Effector memory CD8-positive, alpha-beta T cell (primary cell): ENCODE data around the gene SLC5A9.

ENCODE experiments used
- ATAC-seq: fragments of 150-1000 bp; cut with Tn5 transposase; replicated peaks from 2 replicates; pipeline ENCODE4 v1.10.0; 2021; ENCODE audit warnings: mild to moderate bottlenecking, moderate library complexity
- DNase-seq, 3 experiments: peaks; one replicate each; pipeline ENCODE4 v3.0.0; 2021
- H3K27ac Mint-ChIP-seq, 2 donors: one replicate each; pipeline ENCODE4 v1.8.0; 2022; ENCODE audit warnings: mild to moderate bottlenecking in 2 of 2, mixed read lengths in 2 of 2, moderate library complexity in 2 of 2
- H3K27me3 Mint-ChIP-seq, 2 donors: one replicate each; pipeline ENCODE4 v1.8.0; 2022; ENCODE audit warnings: mixed read lengths in 2 of 2
- H3K36me3 Mint-ChIP-seq: one replicate; pipeline ENCODE4 v1.8.0; 2022; ENCODE audit warnings: mild to moderate bottlenecking, moderate library complexity, mixed read lengths; ENCODE audit not compliant: insufficient read depth
- H3K4me1 Mint-ChIP-seq, 2 donors: one replicate each; pipeline ENCODE4 v1.8.0; 2022; ENCODE audit warnings: low read depth in 2 of 2, mixed read lengths in 2 of 2
- H3K4me3 Mint-ChIP-seq, 2 donors: one replicate each; pipeline ENCODE4 v1.8.0; 2022; ENCODE audit warnings: mild to moderate bottlenecking in 2 of 2, mixed read lengths in 2 of 2, moderate library complexity in 2 of 2
- H3K9me3 Mint-ChIP-seq, 2 donors: one replicate each; pipeline ENCODE4 v1.8.0; 2022; ENCODE audit warnings: mixed read lengths in 2 of 2

Gene SLC5A9

DNA sequence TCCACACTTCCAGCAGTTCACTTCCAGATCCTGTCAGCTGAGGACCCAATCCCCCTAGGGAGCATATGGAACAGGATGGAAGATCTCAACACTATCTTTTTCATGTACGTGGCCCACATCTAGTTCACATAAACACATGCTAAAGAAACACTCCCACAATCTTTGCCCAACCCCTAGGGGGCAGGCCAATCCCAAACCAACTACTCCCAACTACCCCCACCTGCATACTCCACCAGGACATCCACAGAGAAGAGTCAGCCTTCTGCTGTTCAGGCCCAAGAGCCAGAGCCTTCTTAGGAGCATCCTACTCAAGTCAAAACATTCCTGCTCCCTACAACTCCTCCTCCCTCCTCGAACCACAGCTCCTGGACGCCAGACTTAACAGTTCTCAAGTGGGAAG is 5.6 kb upstream of the SLC5A9 start:
- Mint-ChIP-seq H3K27me3 (peaks cover 24 to 25% of the 10 kb centered on the region in 2 donors), H3K27ac (no peak overlapping the region)
- ATAC-seq: no peak

DNA sequence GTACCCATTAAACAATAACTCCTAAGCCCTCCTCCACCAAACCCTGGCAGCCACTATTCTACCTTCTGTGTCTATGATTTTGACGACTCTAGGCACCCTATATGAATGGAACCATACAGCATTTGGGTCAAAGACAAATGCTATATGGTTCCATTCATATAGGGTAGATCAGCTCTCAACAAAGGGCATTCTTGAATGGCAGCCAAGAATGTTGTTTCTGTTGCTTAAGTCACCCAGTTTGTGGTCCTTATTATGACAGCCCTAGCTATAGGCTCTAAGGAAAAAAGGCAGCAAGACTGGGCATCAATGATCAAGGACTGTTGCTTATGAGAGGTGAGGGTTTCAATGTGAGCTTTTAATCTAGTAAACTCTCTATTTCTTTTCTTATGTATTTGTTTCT is 4.7 kb upstream of the SLC5A9 start:
- Mint-ChIP-seq H3K36me3 (no peaks in the 10 kb centered on the region), H3K27me3 (peaks cover 16% of the 10 kb centered on the region in 2 donors), H3K4me3 (no peak overlapping the region), H3K27ac (no peak overlapping the region), H3K9me3 (no peaks in the 10 kb centered on the region), H3K4me1 (no peaks in the 10 kb centered on the region)
- ATAC-seq (no peak), DNase-seq (no peak)

More for the DNA sequence above, 5.6 kb upstream of the SLC5A9 start:
- no peak for DNase-seq
- H3K4me1 Mint-ChIP-seq: no peaks in the 10 kb centered on the region
- no peaks in the 10 kb centered on the region for H3K36me3 Mint-ChIP-seq
- no peak overlapping the region for H3K4me3 Mint-ChIP-seq
- H3K9me3 Mint-ChIP-seq: no peaks in the 10 kb centered on the region

DNA sequence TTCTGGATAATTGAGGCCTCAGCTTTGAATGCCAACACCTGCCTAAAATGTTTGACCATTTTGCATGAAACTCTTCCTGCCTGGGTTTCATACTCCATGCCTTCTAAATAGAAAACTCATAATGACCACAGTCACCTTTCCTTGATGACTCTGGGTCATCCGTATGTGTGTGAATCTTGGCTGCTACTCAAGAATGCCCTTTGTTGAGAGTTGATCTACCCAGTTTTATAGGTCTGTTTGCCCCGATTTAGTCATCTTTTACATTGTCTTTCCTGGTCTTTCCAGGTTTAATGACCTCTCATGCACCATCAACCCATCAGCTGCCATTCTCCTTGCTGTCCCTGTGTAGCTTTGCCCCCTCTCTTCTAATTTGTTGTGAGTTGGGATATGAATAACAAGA is 2.7 kb upstream of the SLC5A9 start:
- Mint-ChIP-seq H3K9me3 (no peaks in the 10 kb centered on the region), H3K36me3 (no peaks in the 10 kb centered on the region), H3K4me1 (no peaks in the 10 kb centered on the region), H3K4me3 (no peak overlapping the region), H3K27ac (no peak overlapping the region), H3K27me3 (no peaks in the 10 kb centered on the region)
- ATAC-seq: no peak
- no peak for DNase-seq

DNA sequence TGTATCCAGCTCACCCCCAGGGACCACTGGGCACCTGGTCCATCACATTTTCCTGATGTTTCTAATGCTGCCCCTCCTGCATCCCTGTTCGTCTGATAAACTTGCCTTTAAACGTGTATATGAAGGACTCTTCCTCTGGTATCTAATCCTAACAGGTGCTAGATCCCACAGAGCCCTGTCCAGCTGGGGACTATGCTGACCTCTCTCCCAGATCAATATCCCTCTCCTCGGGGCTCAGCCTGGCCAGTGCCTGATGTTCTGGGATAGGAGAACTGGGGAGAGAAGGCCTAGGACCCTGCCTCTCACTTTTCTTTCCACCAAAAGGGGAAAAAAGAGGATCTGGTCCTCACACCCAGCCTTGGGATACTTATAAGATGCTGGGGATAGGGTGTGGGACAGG is 1.4 kb upstream of the SLC5A9 start:
- Mint-ChIP-seq H3K36me3 (no peaks in the 10 kb centered on the region), H3K27me3 (no peaks in the 10 kb centered on the region), H3K4me3 (no peak overlapping the region), H3K27ac (no peak overlapping the region), H3K4me1 (peaks cover 3 to 7% of the 10 kb centered on the region in 2 donors), H3K9me3 (no peaks in the 10 kb centered on the region)
- ATAC-seq: no peak
- DNase-seq: no peak

DNA sequence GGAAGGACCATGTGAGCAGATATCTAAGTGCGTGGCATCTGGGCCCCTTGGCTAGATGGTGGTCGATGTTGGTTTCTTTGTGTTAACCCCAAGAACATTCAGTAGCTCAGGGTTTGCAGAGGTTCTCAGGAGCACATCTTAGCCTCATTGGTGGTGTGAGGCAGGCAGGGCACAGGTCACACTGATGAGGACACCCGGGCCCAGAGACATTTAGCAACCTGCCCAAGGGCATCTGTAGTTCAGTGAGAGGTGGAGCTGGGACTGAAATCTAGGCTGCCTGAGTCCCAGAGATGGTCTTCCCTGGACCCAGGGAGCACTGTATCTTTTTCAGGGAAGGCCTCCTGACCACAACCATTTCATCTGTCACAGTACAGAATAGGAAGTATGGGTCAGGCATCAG is 859 bp upstream of the SLC5A9 start:
- ATAC-seq (no peak), DNase-seq (no peak)
- Mint-ChIP-seq H3K36me3 (no peaks in the 10 kb centered on the region), H3K27ac (no peak overlapping the region), H3K9me3 (no peaks in the 10 kb centered on the region), H3K27me3 (no peaks in the 10 kb centered on the region), H3K4me3 (no peak overlapping the region), H3K4me1 (peaks cover 3 to 7% of the 10 kb centered on the region in 2 donors)

DNA sequence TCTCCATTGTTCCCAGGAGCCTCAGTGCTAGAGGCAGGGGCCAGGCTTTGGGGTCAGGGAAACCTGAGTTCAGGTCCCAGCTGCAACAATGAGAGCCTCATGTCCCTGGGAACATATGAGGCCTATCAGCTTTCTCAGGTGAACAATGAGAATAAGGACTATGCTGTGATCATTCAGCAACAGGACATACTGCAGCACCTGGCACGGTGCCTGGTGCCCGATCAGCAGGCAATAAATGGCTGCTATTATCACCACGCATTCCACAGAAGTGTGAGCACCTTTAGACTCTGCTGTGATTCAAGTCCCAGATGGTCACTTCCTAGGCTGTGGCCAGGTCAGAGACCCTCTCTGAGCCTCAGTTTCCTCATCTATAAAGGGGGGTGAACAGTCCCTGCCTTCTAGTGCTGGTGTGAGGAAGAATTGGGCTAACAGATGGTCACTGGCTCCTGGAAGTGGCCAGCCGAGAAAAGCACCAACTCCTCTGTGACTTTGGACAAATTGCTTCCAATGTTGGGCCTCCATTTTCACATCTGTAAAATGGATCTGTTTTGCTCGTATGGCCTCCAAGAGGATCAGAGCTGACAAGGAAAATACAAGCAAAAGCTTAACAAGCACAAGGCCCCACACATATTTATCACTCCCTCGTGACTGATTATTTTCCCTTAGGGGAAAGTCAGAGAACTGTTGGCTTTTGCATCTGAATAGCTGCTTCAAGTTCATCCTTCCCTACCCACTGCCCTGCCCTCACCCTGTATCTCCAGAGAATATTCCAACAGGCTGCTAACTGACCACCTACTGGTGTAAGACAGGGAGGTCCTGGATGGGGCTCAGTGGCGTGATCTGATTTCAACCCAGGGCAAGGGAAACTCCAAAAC is 1.1 kb downstream of the SLC5A9 start:
- no peak for DNase-seq
- no peak for ATAC-seq
- Mint-ChIP-seq H3K9me3 (no peaks in the 10 kb centered on the region), H3K27me3 (no peaks in the 10 kb centered on the region), H3K36me3 (no peaks in the 10 kb centered on the region), H3K4me1 (peaks cover 7 to 12% of the 10 kb centered on the region in 2 donors), H3K27ac (no peak overlapping the region), H3K4me3 (no peak overlapping the region)

GRCh38 chr1:48224791-48225190 is 2.3 kb downstream of the SLC5A9 start:
- DNase-seq (no peak), ATAC-seq (no peak)
- H3K27me3 Mint-ChIP-seq: no peaks in the 10 kb centered on the region
- no peak overlapping the region for H3K4me3 Mint-ChIP-seq
- no peaks in the 10 kb centered on the region for H3K36me3 Mint-ChIP-seq
- H3K4me1 Mint-ChIP-seq: peaks cover 7 to 12% of the 10 kb centered on the region in 2 donors
- H3K9me3 Mint-ChIP-seq: no peaks in the 10 kb centered on the region
- H3K27ac Mint-ChIP-seq: no peak overlapping the region

DNA sequence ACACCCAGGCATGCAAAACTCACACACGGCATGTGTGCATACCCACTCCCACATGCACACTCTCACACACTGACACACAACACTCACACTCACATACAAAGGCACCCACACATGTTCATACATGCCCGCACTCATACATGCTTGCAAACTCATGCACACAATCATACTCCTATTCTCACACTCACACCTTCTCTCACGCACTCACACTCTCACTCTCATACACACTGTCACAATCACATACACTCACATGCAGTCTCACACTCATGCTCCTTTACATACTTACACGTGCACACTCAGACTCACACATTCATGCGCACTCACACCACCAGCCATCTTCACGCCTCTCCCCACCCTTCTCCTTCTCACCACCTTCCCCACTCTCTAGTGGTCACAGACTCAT is 3.1 kb downstream of the SLC5A9 start:
- Mint-ChIP-seq H3K27ac (peak overlapping the region in 1 of 2 donors; percentile 59), H3K27me3 (no peaks in the 10 kb centered on the region), H3K4me3 (no peak overlapping the region), H3K9me3 (no peaks in the 10 kb centered on the region), H3K36me3 (no peaks in the 10 kb centered on the region), H3K4me1 (peaks cover 7 to 12% of the 10 kb centered on the region in 2 donors)
- ATAC-seq (no peak), DNase-seq (no peak)

- Mint-ChIP-seq H3K4me1 (peaks cover 7 to 12% of the 10 kb centered on the region in 2 donors), H3K36me3 (no peaks in the 10 kb centered on the region), H3K27me3 (no peaks in the 10 kb centered on the region), H3K9me3 (no peaks in the 10 kb centered on the region), H3K27ac (no peak overlapping the region), H3K4me3 (no peak overlapping the region)
- DNase-seq (no peak), ATAC-seq (peak; percentile 56)
Observed at GRCh38 chr1:48227165-48228013, 4.9 kb downstream of the SLC5A9 start.

DNA sequence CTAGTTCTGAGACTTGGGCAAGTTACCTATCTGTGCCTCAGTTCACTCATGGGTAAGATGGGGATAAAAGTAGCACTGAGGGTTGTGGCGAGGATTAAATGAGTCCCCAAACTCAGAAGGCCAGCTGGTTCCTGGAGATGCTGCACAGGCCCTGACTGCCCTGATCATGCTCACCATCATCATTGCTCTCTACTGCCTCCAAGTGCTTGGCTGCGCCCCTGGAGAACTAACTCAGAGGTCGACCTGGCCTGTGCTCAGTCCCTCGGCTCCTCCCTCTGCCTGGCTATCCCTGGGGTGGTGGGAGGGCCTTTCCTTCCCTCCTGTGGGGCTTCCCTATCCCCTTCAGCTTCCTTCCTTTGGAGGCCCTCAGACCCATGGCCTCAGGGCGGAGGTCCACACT is 5.6 kb downstream of the SLC5A9 start:
- H3K27me3 Mint-ChIP-seq: no peaks in the 10 kb centered on the region
- ATAC-seq (no peak), DNase-seq (no peak)
- no peaks in the 10 kb centered on the region for H3K36me3 Mint-ChIP-seq
- no peaks in the 10 kb centered on the region for H3K9me3 Mint-ChIP-seq
- H3K4me3 Mint-ChIP-seq: no peak overlapping the region
- peaks cover 7 to 12% of the 10 kb centered on the region in 2 donors for H3K4me1 Mint-ChIP-seq
- H3K27ac Mint-ChIP-seq: no peak overlapping the region

- ATAC-seq (no peak), DNase-seq (no peak)
- H3K4me1 Mint-ChIP-seq: peaks cover 7 to 12% of the 10 kb centered on the region in 2 donors
- H3K9me3 Mint-ChIP-seq: no peaks in the 10 kb centered on the region
- no peak overlapping the region for H3K27ac Mint-ChIP-seq
- H3K27me3 Mint-ChIP-seq: no peaks in the 10 kb centered on the region
- no peaks in the 10 kb centered on the region for H3K36me3 Mint-ChIP-seq
- no peak overlapping the region for H3K4me3 Mint-ChIP-seq
Observed at GRCh38 chr1:48229317-48229716, 6.8 kb downstream of the SLC5A9 start.

DNA sequence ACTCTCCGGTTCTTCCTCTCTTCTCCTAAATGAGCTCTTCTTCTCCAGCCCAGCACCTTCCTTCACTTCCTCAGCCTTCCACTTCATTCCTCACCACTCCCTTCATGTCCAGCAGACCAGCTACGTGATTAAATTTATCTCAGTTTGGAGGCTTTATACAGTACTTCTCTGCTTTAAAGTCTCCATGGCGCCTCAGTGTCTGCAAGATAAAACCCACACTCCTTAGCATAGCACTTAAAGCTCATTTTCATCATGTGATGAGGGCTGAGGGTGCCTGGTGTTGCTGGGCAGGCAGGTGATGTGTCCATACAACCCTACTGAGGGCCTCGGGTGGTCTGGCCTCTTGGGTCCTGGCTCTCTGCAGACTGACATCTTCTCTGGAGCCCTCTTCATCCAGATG is 7.7 kb downstream of the SLC5A9 start:
- Mint-ChIP-seq H3K4me1 (peaks cover 7 to 12% of the 10 kb centered on the region in 2 donors), H3K9me3 (no peaks in the 10 kb centered on the region), H3K27me3 (no peaks in the 10 kb centered on the region), H3K27ac (no peak overlapping the region), H3K36me3 (no peaks in the 10 kb centered on the region), H3K4me3 (no peak overlapping the region)
- no peak for ATAC-seq
- no peak for DNase-seq

GRCh38 chr1:48232722-48233121 is 10.2 kb downstream of the SLC5A9 start:
- ATAC-seq: no peak
- peaks cover 4 to 5% of the 10 kb centered on the region in 2 donors for H3K4me1 Mint-ChIP-seq
- H3K4me3 Mint-ChIP-seq: no peak overlapping the region
- H3K27me3 Mint-ChIP-seq: no peaks in the 10 kb centered on the region
- peak overlapping the region in 1 of 2 donors; percentile 1 for H3K27ac Mint-ChIP-seq
- no peaks in the 10 kb centered on the region for H3K9me3 Mint-ChIP-seq
- H3K36me3 Mint-ChIP-seq: no peaks in the 10 kb centered on the region
- no peak for DNase-seq
